KMS-11 (cell line): ENCODE data around the gene HSFX4.

Experiments
- H2AFZ ChIP-seq: fragments of 200-600 bp; sonication (generic); 2 replicates; pipeline ENCODE4 v1.6.1; 2016; ENCODE audit warnings: antibody characterized with exemption, mixed run types, low read depth
- H3K27ac ChIP-seq: fragments of 200-600 bp; sonication (generic); 2 replicates; pipeline ENCODE4 v1.6.1; 2016; ENCODE audit warnings: mild to moderate bottlenecking, mixed run types
- H3K27me3 ChIP-seq: fragments of 200-600 bp; sonication (generic); 2 replicates; pipeline ENCODE4 v1.6.1; 2017; ENCODE audit warnings: mild to moderate bottlenecking, low read depth, mixed run types, moderate library complexity; ENCODE audit not compliant: insufficient read depth
- H3K36me3 ChIP-seq: fragments of 200-600 bp; sonication (generic); 2 replicates; pipeline ENCODE4 v1.6.1; 2017; ENCODE audit warnings: mild to moderate bottlenecking, mixed run types; ENCODE audit not compliant: insufficient read depth
- H3K4me1 ChIP-seq: fragments of 200-600 bp; sonication (generic); 2 replicates; pipeline ENCODE4 v1.6.1; 2016; ENCODE audit warnings: mild to moderate bottlenecking, low read depth, mixed run types; ENCODE audit not compliant: poor library complexity, severe bottlenecking
- H3K4me2 ChIP-seq: fragments of 200-600 bp; sonication (generic); 2 replicates; pipeline ENCODE4 v1.7.0; 2016; ENCODE audit warnings: mild to moderate bottlenecking, mixed run types
- H3K4me3 ChIP-seq: fragments of 200-600 bp; sonication (generic); IDR thresholded peaks from 2 replicates; pipeline ENCODE4 v1.6.1; 2017; ENCODE audit warnings: low read depth, low read length, mixed read lengths; ENCODE audit not compliant: insufficient read depth
- H3K79me2 ChIP-seq: fragments of 200-600 bp; sonication (generic); 2 replicates; pipeline ENCODE4 v1.6.1; 2016; ENCODE audit warnings: low read depth, mixed run types; ENCODE audit not compliant: insufficient read depth
- H3K9ac ChIP-seq: fragments of 200-600 bp; sonication (generic); 2 replicates; pipeline ENCODE4 v1.6.1; 2016; ENCODE audit warnings: mild to moderate bottlenecking, mixed run types
- H4K20me1 ChIP-seq: fragments of 200-600 bp; sonication (generic); 2 replicates; pipeline ENCODE4 v1.6.1; 2016; ENCODE audit warnings: mild to moderate bottlenecking, mixed run types; ENCODE audit not compliant: insufficient read depth
- TF ChIP-seq, protein P1 (sequence below): fragments of 200-600 bp; sonication (generic); conservative IDR thresholded peaks from 2 replicates; pipeline ENCODE4 v1.6.1; 2017; ENCODE audit warnings: low read depth, mild to moderate bottlenecking, antibody characterized with exemption, low read length, moderate library complexity, mixed read lengths

The HSFX4 gene

GRCh38 chrX:149962859-149963757 is 33.7 kb downstream of the HSFX4 start:
- TF ChIP-seq, protein P1, sequence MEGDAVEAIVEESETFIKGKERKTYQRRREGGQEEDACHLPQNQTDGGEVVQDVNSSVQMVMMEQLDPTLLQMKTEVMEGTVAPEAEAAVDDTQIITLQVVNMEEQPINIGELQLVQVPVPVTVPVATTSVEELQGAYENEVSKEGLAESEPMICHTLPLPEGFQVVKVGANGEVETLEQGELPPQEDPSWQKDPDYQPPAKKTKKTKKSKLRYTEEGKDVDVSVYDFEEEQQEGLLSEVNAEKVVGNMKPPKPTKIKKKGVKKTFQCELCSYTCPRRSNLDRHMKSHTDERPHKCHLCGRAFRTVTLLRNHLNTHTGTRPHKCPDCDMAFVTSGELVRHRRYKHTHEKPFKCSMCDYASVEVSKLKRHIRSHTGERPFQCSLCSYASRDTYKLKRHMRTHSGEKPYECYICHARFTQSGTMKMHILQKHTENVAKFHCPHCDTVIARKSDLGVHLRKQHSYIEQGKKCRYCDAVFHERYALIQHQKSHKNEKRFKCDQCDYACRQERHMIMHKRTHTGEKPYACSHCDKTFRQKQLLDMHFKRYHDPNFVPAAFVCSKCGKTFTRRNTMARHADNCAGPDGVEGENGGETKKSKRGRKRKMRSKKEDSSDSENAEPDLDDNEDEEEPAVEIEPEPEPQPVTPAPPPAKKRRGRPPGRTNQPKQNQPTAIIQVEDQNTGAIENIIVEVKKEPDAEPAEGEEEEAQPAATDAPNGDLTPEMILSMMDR = peak; percentile 71
- Histone ChIP-seq H3K36me3 (no peaks in the 10 kb centered on the region), H2AFZ (no peak overlapping the region), H3K4me1 (no peaks in the 10 kb centered on the region), H3K4me3 (no peak overlapping the region), H3K27ac (no peak overlapping the region), H3K4me2 (no peak overlapping the region), H3K9ac (no peak overlapping the region), H3K27me3 (no peaks in the 10 kb centered on the region), H4K20me1 (no peaks in the 10 kb centered on the region), H3K79me2 (no peaks in the 10 kb centered on the region)

DNA sequence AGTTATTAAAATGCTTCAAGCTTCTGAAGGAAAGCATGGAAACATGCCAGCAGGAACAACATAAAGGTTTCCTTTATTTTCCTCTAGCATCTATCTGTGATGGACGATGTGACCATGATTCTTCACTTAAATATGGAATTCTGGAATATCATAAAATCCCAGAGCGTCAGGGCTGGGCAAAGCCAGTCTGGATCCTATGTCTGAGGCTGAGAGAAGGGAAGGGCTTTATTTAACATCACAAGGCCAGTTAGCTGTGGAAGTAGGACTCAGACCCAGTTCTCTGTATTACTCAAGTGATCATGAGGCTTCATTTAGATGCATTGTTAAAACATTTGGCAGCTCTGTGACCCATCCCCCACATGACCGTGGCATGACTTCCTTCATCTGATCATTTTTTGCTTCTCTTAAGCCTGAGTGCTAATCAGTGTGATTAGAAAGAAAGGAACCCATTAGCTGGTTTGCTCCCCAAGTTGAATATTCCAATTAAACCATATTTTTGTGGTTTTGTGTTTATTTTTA is 49.8 kb downstream of the HSFX4 start:
- no peaks in the 10 kb centered on the region for H3K4me1 ChIP-seq
- H2AFZ ChIP-seq = no peak overlapping the region
- H3K4me3 ChIP-seq = no peak overlapping the region
- H3K27me3 ChIP-seq = no peaks in the 10 kb centered on the region
- H3K79me2 ChIP-seq = no peaks in the 10 kb centered on the region
- H3K9ac ChIP-seq = no peak overlapping the region
- no peaks in the 10 kb centered on the region for H3K36me3 ChIP-seq
- H4K20me1 ChIP-seq = no peaks in the 10 kb centered on the region
- H3K27ac ChIP-seq = no peak overlapping the region
- H3K4me2 ChIP-seq = no peak overlapping the region
- TF ChIP-seq, protein P1 = no peak
